Epithelial cell of proximal tubule (primary cell): ENCODE data around the gene WDR45B. TPM values are rescaled to one million over a fixed set of nuclear protein-coding genes. Genes with fewer than 3 reads are reported as not detected.

Source experiments
- DNase-seq: peaks from one replicate; pipeline ENCODE4 v3.0.0-alpha.2; 2011; ENCODE audit warnings: low read depth
- H3K4me3 ChIP-seq: 2 replicates; pipeline ENCODE4 v1.5.1; 2011; ENCODE audit warnings: low read depth, mild to moderate bottlenecking, low read length
- CTCF ChIP-seq: conservative IDR thresholded peaks from 2 replicates; pipeline ENCODE4 v1.5.1; 2012; ENCODE audit warnings: low read depth, mild to moderate bottlenecking, low read length
- total RNA-seq: library from RNA; depleted of rRNA; stranded (reverse); fragments of >200 nt; gene quantifications from 2 replicates; pipeline ENCODE4 v1.2.3, GENCODE V29; 2015

The WDR45B gene
- total RNA-seq, 1 donor from 2014 or later = 81.3 TPM

GRCh38 chr17:82574041-82574440 lies 74.2 kb downstream of the WDR45B start:
- no peak overlapping the region for H3K4me3 ChIP-seq
- no peak for TF ChIP-seq CTCF

GRCh38 chr17:82571855-82572254 lies 76.4 kb downstream of the WDR45B start:
- TF ChIP-seq CTCF = no peak
- DNase-seq = no peak
- H3K4me3 ChIP-seq = no peak overlapping the region

More at GRCh38 chr17:82574041-82574440, 74.2 kb downstream of the WDR45B start:
- DNase-seq = no peak

GRCh38 chr17:82570277-82570676 lies 78.0 kb downstream of the WDR45B start:
- no peak for DNase-seq
- H3K4me3 ChIP-seq = no peak overlapping the region
- TF ChIP-seq CTCF = no peak

- TF ChIP-seq CTCF = no peak
- no peak for DNase-seq
- H3K4me3 ChIP-seq = no peak overlapping the region
Observed at GRCh38 chr17:82569621-82570020, 78.6 kb downstream of the WDR45B start.

GRCh38 chr17:82568997-82569393 lies 79.2 kb downstream of the WDR45B start:
- H3K4me3 ChIP-seq = no peak overlapping the region
- TF ChIP-seq CTCF = no peak
- DNase-seq = no peak

- TF ChIP-seq CTCF = no peak
- DNase-seq = no peak
- H3K4me3 ChIP-seq = no peak overlapping the region
Observed at GRCh38 chr17:82567286-82567685, 81.0 kb downstream of the WDR45B start.

GRCh38 chr17:82566129-82566960 lies 81.9 kb downstream of the WDR45B start:
- TF ChIP-seq CTCF = no peak
- no peak for DNase-seq

More at GRCh38 chr17:82566129-82566960, 81.9 kb downstream of the WDR45B start:
- H3K4me3 ChIP-seq = no peak overlapping the region
